PC-3 (cell line): Measurements from ENCODE around the gene CLNK.

ENCODE experiments used
- EZH2 ChIP-seq: fragments of 300-600 bp; sonication (generic); IDR thresholded peaks from one replicate; pipeline ENCODE4 v1.6.1; 2017; ENCODE audit warnings: antibody characterized with exemption, mild to moderate bottlenecking, low read length; ENCODE audit not compliant: unreplicated experiment
- TF ChIP-seq, protein P1 (sequence below): fragments of 300-600 bp; sonication (generic); conservative IDR thresholded peaks from 2 replicates; pipeline ENCODE4 v1.5.1; 2017; ENCODE audit warnings: antibody characterized with exemption, low read depth, mild to moderate bottlenecking, low read length

DNA sequence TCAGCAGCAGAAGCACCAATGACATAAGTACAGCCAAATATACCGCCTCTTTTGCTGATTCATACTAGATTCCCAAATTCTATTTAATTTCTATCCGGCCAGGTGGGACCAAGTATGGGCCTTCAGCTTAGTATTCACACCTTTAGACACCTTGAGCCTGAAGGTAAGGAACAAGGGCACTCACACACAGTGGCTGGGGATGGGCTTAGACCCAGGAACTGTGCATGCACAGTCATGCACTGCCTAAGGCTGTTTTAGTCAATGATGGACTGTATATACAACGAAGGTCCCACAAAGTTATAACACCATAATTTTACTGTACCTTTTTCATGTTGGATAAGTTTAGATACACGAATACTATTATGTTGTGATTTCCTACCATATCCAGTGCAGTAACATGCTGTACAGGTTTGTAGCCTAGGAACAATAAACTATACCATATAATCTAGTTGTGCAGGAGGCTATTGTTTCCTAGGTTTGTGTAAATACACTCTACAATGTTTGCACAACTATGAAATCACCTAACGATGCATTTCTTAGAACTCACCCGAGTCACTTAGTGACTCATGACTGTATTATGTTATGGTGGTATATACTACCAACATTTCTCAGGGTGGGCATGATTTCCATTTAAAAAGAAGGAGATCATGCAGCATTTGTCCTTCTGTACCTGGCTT, 9.7 kb upstream of the CLNK start:
- TF ChIP-seq, protein P1, sequence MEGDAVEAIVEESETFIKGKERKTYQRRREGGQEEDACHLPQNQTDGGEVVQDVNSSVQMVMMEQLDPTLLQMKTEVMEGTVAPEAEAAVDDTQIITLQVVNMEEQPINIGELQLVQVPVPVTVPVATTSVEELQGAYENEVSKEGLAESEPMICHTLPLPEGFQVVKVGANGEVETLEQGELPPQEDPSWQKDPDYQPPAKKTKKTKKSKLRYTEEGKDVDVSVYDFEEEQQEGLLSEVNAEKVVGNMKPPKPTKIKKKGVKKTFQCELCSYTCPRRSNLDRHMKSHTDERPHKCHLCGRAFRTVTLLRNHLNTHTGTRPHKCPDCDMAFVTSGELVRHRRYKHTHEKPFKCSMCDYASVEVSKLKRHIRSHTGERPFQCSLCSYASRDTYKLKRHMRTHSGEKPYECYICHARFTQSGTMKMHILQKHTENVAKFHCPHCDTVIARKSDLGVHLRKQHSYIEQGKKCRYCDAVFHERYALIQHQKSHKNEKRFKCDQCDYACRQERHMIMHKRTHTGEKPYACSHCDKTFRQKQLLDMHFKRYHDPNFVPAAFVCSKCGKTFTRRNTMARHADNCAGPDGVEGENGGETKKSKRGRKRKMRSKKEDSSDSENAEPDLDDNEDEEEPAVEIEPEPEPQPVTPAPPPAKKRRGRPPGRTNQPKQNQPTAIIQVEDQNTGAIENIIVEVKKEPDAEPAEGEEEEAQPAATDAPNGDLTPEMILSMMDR = no peak
- no peak for TF ChIP-seq EZH2
